ENCODE results near the gene ZNF473. TPM values are rescaled to one million over a fixed set of nuclear protein-coding genes. Genes with fewer than 3 reads are reported as not detected.

Gene ZNF473
- total and polyA plus RNA-seq, 12 donors: 1.5 to 4.2 (median 3.1) TPM

DNA sequence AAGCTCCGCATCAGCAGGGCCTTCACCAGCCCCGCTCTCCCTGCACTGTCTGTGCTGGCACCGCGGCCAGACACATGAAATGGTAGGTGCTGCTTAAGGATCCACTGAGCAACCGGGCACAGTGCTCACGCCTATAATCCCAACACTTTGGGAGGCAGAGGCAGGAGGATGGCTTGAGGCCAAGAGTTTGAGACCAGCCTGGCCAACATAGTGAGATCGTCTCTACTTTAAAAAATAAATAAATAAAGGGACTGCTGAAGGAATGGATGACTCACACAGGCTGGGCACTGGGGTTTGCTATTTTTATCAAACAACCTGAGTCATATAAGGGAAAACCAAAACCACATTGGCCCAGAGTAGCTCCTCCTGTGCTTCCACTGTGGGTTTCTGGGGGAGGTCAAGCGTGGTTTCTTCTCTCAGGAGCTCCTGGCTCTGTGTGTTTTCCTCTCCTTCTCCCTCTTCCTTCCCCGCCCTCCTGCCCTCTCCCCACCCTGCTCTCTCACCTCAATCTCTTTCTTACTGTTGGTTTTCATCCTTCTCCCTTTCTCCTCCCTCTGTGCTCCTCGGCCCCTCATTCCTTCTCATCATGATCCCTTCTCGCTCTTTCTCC is 21.9 kb upstream of the ZNF473 start:
- intact Hi-C loops (cut with DNase I): no loop called here
- Histone ChIP-seq H3K9me3 (no peaks in the 10 kb centered on the region), H3K27me3 (no peaks in the 10 kb centered on the region), H3K4me1 (peaks cover 0 to 19% (median 8%) of the 10 kb centered on the region in 9 donors), H3K4me3 (no peak overlapping the region), H3K27ac (peak overlapping the region in 4 of 10 donors; percentile 3 to 51 (median 26)), H3K36me3 (peaks cover 6 to 100% (median 45%) of the 10 kb centered on the region in 9 donors)
- ATAC-seq: peak; percentile 34 to 90 (median 65)
- DNase-seq: peak in 1 of 2 donors; percentile 16
- WGBS, 2 donors: 82 to 84% methylated on average over 11 of the region's 11 CpGs
- TF ChIP-seq, protein P1, sequence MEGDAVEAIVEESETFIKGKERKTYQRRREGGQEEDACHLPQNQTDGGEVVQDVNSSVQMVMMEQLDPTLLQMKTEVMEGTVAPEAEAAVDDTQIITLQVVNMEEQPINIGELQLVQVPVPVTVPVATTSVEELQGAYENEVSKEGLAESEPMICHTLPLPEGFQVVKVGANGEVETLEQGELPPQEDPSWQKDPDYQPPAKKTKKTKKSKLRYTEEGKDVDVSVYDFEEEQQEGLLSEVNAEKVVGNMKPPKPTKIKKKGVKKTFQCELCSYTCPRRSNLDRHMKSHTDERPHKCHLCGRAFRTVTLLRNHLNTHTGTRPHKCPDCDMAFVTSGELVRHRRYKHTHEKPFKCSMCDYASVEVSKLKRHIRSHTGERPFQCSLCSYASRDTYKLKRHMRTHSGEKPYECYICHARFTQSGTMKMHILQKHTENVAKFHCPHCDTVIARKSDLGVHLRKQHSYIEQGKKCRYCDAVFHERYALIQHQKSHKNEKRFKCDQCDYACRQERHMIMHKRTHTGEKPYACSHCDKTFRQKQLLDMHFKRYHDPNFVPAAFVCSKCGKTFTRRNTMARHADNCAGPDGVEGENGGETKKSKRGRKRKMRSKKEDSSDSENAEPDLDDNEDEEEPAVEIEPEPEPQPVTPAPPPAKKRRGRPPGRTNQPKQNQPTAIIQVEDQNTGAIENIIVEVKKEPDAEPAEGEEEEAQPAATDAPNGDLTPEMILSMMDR (IDR thresholded peaks at IDR 0.05): no peak

DNA sequence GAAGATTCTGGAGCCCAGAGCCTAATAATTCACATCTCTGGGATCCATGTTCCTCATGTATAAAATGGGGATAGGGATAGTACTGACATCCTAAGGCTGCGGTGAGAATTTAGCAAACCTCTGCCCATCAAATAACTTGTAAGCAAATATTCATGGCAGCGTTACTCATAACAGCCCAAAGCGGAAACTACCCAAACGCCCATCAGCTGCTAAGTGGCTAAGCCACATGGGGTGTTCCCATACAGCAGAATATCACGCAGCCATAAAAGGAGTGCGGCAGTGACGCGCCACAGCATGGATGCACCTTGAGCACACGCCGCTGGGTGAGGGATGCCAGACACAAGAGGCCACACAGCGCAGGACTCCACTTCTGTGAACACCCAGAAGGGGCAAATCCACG is 20.4 kb upstream of the ZNF473 start:
- 96% methylated on average over 12 of the region's 12 CpGs for WGBS, 2 donors
- intact Hi-C loops (cut with DNase I): no loop called here

DNA sequence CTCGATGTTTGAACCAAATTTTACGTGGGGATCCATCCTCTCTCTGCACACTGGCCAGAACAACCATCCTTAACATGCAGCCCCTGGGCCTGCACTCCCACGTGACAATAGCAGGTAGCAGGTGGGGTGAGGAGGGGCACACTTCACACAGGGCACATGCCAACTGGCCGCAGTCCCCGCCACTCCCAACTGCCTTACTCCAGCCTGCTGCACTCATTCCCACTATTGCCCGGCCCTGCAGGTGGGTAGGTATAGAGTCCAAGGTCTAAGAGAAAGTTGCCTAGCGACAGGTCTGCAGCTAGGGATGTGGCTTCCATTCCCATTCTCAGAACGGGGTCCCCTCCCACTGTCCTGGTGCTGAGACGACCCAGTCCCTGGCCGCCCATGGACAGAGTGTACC is 18.6 kb upstream of the ZNF473 start:
- Histone ChIP-seq H3K27me3 (no peaks in the 10 kb centered on the region), H3K27ac (no peak overlapping the region), H3K36me3 (peaks cover 6 to 98% (median 24%) of the 10 kb centered on the region in 9 donors), H3K4me1 (peaks cover 0 to 18% (median 8%) of the 10 kb centered on the region in 9 donors), H3K4me3 (no peak overlapping the region), H3K9me3 (no peaks in the 10 kb centered on the region)
- TF ChIP-seq, protein P1 (IDR thresholded peaks at IDR 0.05): no peak
- DNase-seq (no peak), ATAC-seq (no peak)
- intact Hi-C loops (cut with DNase I): no loop called here
- 86 to 93% methylated on average over 10 of the region's 10 CpGs for WGBS, 2 donors

More for the DNA sequence above, 20.4 kb upstream of the ZNF473 start:
- no peak overlapping the region for H3K4me3 ChIP-seq
- H3K27ac ChIP-seq: no peak overlapping the region
- DNase-seq (no peak), ATAC-seq (no peak)
- no peaks in the 10 kb centered on the region for H3K27me3 ChIP-seq
- H3K9me3 ChIP-seq: no peaks in the 10 kb centered on the region
- H3K4me1 ChIP-seq: peaks cover 0 to 18% (median 8%) of the 10 kb centered on the region in 9 donors
- H3K36me3 ChIP-seq: peaks cover 9 to 100% (median 30%) of the 10 kb centered on the region in 9 donors
- TF ChIP-seq, protein P1 (IDR thresholded peaks at IDR 0.05): no peak

DNA sequence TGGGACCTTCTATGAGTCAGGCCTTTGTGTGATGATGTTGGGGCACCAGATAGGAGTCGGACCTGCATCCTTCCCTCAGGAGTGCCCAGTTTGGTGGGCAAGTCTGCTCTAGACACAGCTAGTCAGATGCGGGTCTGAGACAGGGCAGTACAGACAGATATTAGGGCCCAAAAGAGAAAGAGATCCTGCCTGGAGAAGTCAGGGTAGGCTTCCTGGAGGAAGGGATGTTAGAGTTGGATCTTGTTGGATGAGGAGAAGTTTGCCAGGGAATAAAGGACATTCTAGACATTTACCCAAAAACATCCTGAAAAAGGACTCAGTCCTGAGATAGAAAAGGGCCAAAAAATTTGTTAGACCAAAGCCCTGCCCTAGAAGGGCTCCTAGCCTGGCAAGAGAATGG is 17.9 kb upstream of the ZNF473 start:
- Histone ChIP-seq H3K27ac (no peak overlapping the region), H3K27me3 (no peaks in the 10 kb centered on the region), H3K4me3 (no peak overlapping the region), H3K4me1 (peaks cover 0 to 18% (median 8%) of the 10 kb centered on the region in 9 donors), H3K36me3 (peaks cover 6 to 98% (median 30%) of the 10 kb centered on the region in 9 donors), H3K9me3 (no peaks in the 10 kb centered on the region)
- intact Hi-C loops (cut with DNase I): no loop called here
- DNase-seq (no peak), ATAC-seq (no peak)
- TF ChIP-seq, protein P1 (IDR thresholded peaks at IDR 0.05): no peak
- WGBS, 2 donors: 97 to 98% methylated on average over 2 of the region's 2 CpGs

Data from heart right ventricle (tissue), 16 donors.